Heart right ventricle (tissue), 16 donors: ENCODE data around the gene ATXN1. TPM values are rescaled to one million over a fixed set of nuclear protein-coding genes. Genes with fewer than 3 reads are reported as not detected.

Experiments used
- ATAC-seq, 8 donors: fragments of 200-7000 bp; cut with Tn5 transposase; one replicate each; pipeline ENCODE4 v1.9.1; 2020; ENCODE audit warnings: mild to moderate bottlenecking in 8 of 8, moderate library complexity in 8 of 8, moderate number of reproducible peaks in 1 of 8
- DNase-seq, 2 donors: peaks; one replicate each; pipeline ENCODE4 v3.0.0-alpha.2; 2020
- H3K27ac ChIP-seq, 10 donors: fragments of 200-600 bp; sonication (generic) in 2 of 10; one replicate each; pipeline versions ENCODE4 v1.5.0 to v1.8.0; 2020 to 2022; ENCODE audit warnings: mild to moderate bottlenecking in 3 of 10
- H3K27me3 ChIP-seq, 7 donors: fragments of 200-600 bp; one replicate each; pipeline ENCODE4 v1.8.0; 2021 to 2022; ENCODE audit warnings: mild to moderate bottlenecking in 2 of 7
- H3K36me3 ChIP-seq, 9 donors: fragments of 200-600 bp; sonication (generic) in 1 of 9; one replicate each; pipeline versions ENCODE4 v1.5.0 to v1.8.0; 2020 to 2022; ENCODE audit warnings: mild to moderate bottlenecking in 2 of 9
- H3K4me1 ChIP-seq, 9 donors: fragments of 200-600 bp; sonication (generic) in 1 of 9; one replicate each; pipeline versions ENCODE4 v1.5.0 to v1.8.0; 2020 to 2022; ENCODE audit warnings: mild to moderate bottlenecking in 4 of 9
- H3K4me3 ChIP-seq, 10 donors: fragments of 200-600 bp; sonication (generic) in 2 of 10; one replicate each; pipeline versions ENCODE4 v1.5.0 to v1.8.0; 2020 to 2022; ENCODE audit warnings: mild to moderate bottlenecking in 7 of 10, moderate library complexity in 2 of 10
- H3K9me3 ChIP-seq, 11 donors: fragments of 200-600 bp in 10 of 11; sonication (generic) in 2 of 11; one replicate each; pipeline versions ENCODE4 v1.5.0 to v1.8.0; 2013 to 2022; ENCODE audit warnings: mild to moderate bottlenecking in 2 of 11, control low read depth in 1 of 11, moderate library complexity in 1 of 11
- WGBS, 2 donors: extraction: QIAGEN DNeasy Blood & Tissue Kit; methylation state at CpG; one replicate each; pipeline ENCODE4 v1.1.7; 2013; ENCODE audit warnings: inconsistent platforms in 1 of 2; 5-methylcytosine and 5-hydroxymethylcytosine counted together
- intact Hi-C, 10 donors: fragments of 100-400 bp; cut with DNase I; formaldehyde crosslinking; loops; one replicate each; pipeline versions ENCODE4 v1.11.1 to v1.14.2; 2022
- polyA plus RNA-seq, 2 donors: library from polyadenylated mRNA; stranded (reverse); fragments of 200-250 nt; gene quantifications; one replicate each; pipeline ENCODE4 v1.2.3, GENCODE V29; 2013
- total RNA-seq, 10 donors: library from RNA; stranded (reverse); fragmentation: NEBNext Ultra II Directional in 3 of 10; extraction: Animal tissue kit (Norgen Biotek cat#: 25700) in 3 of 10; gene quantifications; one replicate each; pipeline versions ENCODE4 v1.2.1 to v1.2.4, GENCODE V29; 2021 to 2023
- TF ChIP-seq, protein P1 (sequence below), 9 donors: fragments of 200-600 bp; sonication (generic) in 2 of 9; IDR thresholded peaks; one replicate each; pipeline versions ENCODE4 v1.5.0 to v1.8.0; 2021 to 2022; ENCODE audit warnings: antibody characterized with exemption in 9 of 9, mild to moderate bottlenecking in 5 of 9, moderate library complexity in 1 of 9
- donor health status: Arrhythmogenic right ventricular cardiomyopathy.
- donor health status: ischemic (EF 13 %, LVEDD 7.1; RV severe dilation, severe dysfunction).
- donor health status: healthy with polysubstance abuse.
- donor health status: DM: no; HTN: yes; CAD: no.
- donor health status: DM: no; HTN: no; CAD: no.
- donor health status: ischemic (EF 25% LVEDD 6.9; RV normal size, moderate dysfunction).
- donor health status: ischemic (EF 25% LVEDD 5.7; RV mildly dilated, moderate dysfunction).
- donor health status: healthy.
- donor health status: DM: yes; HTN: yes; CAD: no.
- donor health status: Ischemic cardiomyopathy.
- donor health status: ischemic (EF 35%, LVEDD 5.7; RV mildly dilated, moderate dysfunction).
- donor health status: nonischemic (EF 11% LVEDD 7.7; RV severe dilation, severe dysfunction).
- donor health status: DM: yes; HTN: yes; CAD: no.
- donor health status: PGD.
- donor health status: ischemic (EF 29% LVEDD 5.4; RV normal size, mild dysfunction).
- donor health status: nonischemic (EF 23%, LVEDD 6.1; RV moderate dilation, normal function).

ATXN1 gene
- total and polyA plus RNA-seq, 12 donors = 4.1 to 46.5 (median 40.3) TPM

DNA sequence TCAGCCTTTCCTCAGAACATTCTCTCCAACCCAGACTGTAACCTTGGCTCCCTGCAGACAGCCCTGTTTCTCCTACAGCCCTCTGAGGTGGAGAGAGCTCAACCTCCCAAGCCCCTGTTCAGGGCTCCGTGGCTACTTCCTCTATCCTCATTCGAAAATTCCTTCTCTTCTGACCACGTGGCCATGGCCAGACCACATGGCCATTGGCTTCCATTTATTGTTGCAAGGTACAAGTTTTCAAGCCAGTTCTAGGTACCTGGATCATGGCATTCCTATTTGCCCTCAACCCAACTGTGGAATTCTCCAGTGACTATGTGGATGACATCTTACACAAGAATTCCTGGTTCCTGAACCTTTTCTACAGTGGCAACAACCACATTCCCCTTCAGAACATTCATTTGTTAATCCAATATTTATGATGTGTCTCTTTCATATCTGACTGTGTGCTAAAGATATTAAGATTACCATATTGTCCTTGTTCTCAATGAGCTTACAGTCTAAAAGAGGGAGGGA lies 361.0 kb downstream of the ATXN1 start:
- 88 to 95% methylated on average over 3 of the region's 3 CpGs for WGBS, 2 donors
- ATAC-seq (no peak), DNase-seq (no peak)
- intact Hi-C loops = loop anchor here in 2 of 10 donors (10.0 kb wide), 1 partner anchor 364 kb away; the partner anchor contains the start of gene ATXN1 (in 2 of the 2)
- no peak overlapping the region for H3K4me3 ChIP-seq
- no peaks in the 10 kb centered on the region for H3K27me3 ChIP-seq
- H3K4me1 ChIP-seq = peaks cover 0 to 24% (median 7%) of the 10 kb centered on the region in 9 donors
- no peaks in the 10 kb centered on the region for H3K9me3 ChIP-seq
- H3K27ac ChIP-seq = no peak overlapping the region
- no peaks in the 10 kb centered on the region for H3K36me3 ChIP-seq
- TF ChIP-seq, protein P1, sequence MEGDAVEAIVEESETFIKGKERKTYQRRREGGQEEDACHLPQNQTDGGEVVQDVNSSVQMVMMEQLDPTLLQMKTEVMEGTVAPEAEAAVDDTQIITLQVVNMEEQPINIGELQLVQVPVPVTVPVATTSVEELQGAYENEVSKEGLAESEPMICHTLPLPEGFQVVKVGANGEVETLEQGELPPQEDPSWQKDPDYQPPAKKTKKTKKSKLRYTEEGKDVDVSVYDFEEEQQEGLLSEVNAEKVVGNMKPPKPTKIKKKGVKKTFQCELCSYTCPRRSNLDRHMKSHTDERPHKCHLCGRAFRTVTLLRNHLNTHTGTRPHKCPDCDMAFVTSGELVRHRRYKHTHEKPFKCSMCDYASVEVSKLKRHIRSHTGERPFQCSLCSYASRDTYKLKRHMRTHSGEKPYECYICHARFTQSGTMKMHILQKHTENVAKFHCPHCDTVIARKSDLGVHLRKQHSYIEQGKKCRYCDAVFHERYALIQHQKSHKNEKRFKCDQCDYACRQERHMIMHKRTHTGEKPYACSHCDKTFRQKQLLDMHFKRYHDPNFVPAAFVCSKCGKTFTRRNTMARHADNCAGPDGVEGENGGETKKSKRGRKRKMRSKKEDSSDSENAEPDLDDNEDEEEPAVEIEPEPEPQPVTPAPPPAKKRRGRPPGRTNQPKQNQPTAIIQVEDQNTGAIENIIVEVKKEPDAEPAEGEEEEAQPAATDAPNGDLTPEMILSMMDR (IDR thresholded peaks at IDR 0.05) = no peak

DNA sequence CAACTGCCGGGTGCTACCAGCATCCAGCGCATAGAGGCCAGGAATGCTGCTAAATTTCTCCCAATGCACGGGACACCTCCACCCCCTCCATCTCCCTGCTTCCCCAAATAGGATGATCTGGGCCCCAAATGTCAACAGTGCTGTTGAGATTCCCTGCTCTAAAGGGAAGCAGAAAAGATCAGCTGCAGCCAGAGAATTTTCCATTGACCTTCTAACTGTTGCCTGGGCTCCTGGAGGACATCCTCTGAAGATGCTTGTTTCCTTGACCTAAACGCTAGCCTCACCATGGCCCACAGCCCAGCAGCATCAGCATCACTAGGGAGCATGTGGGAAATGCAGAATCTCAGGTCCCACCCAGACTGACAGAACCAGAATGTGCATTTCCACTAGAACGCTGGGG lies 361.6 kb downstream of the ATXN1 start:
- no peaks in the 10 kb centered on the region for H3K9me3 ChIP-seq
- no peaks in the 10 kb centered on the region for H3K36me3 ChIP-seq
- H3K27ac ChIP-seq = no peak overlapping the region
- H3K4me1 ChIP-seq = peaks cover 0 to 24% (median 7%) of the 10 kb centered on the region in 9 donors
- no peaks in the 10 kb centered on the region for H3K27me3 ChIP-seq
- H3K4me3 ChIP-seq = no peak overlapping the region
- WGBS, 2 donors = 70 to 76% methylated on average over 5 of the region's 5 CpGs
- no peak for DNase-seq
- ATAC-seq = no peak
- intact Hi-C loops = loop anchor here in 2 of 10 donors (10.0 kb wide), 1 partner anchor 365 kb away; the partner anchor contains the start of gene ATXN1 (in 2 of the 2)
- TF ChIP-seq, protein P1 (IDR thresholded peaks at IDR 0.05) = no peak

DNA sequence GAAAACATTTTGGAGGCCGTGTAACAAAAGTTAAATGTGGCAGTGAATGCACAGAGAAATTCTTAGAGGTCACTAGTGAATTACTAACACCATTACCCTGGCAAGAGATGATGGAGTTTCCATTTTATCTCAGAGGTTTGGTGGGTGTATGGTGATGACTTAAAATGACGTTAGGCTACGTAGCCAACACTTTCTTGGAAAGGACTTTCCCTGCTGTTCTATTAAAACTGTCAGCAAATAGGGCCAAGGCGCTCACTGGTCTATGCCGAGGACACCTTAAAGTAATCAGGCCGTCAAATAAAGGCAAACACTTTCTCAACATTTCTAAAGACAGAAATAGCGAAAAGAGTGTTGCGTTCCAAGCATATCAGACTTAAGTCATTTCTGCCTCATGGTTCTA lies 362.1 kb downstream of the ATXN1 start:
- Histone ChIP-seq H3K4me3 (no peak overlapping the region), H3K9me3 (no peaks in the 10 kb centered on the region), H3K4me1 (peaks cover 0 to 24% (median 6%) of the 10 kb centered on the region in 9 donors), H3K27me3 (no peaks in the 10 kb centered on the region), H3K36me3 (no peaks in the 10 kb centered on the region), H3K27ac (no peak overlapping the region)
- DNase-seq (no peak), ATAC-seq (peak in 2 of 8 donors; percentile 18 to 44)
- 61% methylated on average over 8 of the region's 8 CpGs for WGBS, 2 donors
- TF ChIP-seq, protein P1 (IDR thresholded peaks at IDR 0.05) = no peak
- intact Hi-C loops = no loop called here

DNA sequence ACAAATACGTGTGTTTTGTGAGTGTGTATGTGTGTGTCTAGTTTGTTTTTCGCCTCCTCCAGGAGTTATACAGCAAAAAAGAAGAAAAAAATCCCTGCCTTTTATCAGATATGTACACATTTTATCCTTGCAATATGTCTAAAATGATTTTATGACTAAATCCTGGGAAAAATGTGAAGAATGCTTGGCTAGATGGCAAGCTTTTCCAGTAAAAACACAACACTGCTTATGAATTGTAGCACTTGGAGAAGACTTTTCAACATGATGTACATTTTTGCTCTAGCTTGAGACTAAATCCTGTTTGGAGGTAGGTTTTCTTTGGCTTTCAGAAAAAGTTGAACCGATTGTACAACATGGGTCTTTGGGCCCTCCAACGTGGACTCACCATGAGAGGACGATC lies 362.7 kb downstream of the ATXN1 start:
- ATAC-seq (no peak), DNase-seq (no peak)
- no peaks in the 10 kb centered on the region for H3K27me3 ChIP-seq
- 82 to 84% methylated on average over 5 of the region's 5 CpGs for WGBS, 2 donors
- H3K36me3 ChIP-seq = no peaks in the 10 kb centered on the region
- no peaks in the 10 kb centered on the region for H3K9me3 ChIP-seq
- TF ChIP-seq, protein P1 (IDR thresholded peaks at IDR 0.05) = no peak
- no peak overlapping the region for H3K4me3 ChIP-seq
- no peak overlapping the region for H3K27ac ChIP-seq
- intact Hi-C loops = no loop called here
- H3K4me1 ChIP-seq = peaks cover 0 to 24% (median 5%) of the 10 kb centered on the region in 9 donors
